ENCODE data around the gene MAP2K3. TPM values are rescaled to one million over a fixed set of nuclear protein-coding genes. Genes with fewer than 3 reads are reported as not detected.
A peak's percentile ranks its signal among the peaks of the same experiment; 100 is the strongest.
"Not testable (repeated sequence)": the region's sequence is repeated elsewhere in the genome, so short reads cannot be mapped to it uniquely, and the experiment has no call there.

The MAP2K3 gene
- total and polyA plus RNA-seq, 12 donors = 28.9 to 103 (median 60.4) TPM

DNA sequence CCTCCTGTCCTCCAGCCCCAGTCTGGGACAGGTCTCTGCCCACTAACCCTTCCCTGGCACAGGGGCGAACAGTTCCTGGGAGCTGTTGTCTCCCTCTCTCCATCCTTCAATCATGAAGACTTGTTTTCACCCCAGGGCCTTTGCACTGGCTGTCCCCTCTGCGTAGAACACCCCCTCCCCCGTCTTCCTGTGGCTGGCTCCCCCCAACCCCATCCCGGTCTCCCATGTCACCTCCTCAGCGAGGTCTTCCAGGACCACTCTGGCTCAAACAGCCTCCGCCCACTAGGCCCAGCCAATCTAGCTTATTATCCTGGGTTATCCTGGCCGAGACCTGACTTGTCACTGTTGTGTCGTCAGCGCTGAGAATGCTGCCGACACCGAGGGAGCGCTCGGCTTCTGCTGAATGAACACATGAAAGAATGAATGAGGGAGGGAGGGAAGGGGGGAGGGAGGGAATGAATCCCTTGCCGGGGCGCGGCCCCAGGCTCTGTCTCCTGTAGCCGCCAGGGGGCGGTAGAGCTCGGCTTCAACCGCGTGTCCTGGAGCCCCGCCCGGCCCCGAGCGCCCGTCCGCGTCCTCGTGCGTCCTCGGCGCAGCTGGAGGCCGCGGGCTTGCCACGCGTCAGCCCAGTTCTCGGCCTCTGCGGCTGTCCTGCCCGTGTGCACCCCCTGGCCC is 31.8 kb downstream of the MAP2K3 start:
- peak overlapping the region in 1 of 10 donors; percentile 19 for H3K27ac ChIP-seq

DNA sequence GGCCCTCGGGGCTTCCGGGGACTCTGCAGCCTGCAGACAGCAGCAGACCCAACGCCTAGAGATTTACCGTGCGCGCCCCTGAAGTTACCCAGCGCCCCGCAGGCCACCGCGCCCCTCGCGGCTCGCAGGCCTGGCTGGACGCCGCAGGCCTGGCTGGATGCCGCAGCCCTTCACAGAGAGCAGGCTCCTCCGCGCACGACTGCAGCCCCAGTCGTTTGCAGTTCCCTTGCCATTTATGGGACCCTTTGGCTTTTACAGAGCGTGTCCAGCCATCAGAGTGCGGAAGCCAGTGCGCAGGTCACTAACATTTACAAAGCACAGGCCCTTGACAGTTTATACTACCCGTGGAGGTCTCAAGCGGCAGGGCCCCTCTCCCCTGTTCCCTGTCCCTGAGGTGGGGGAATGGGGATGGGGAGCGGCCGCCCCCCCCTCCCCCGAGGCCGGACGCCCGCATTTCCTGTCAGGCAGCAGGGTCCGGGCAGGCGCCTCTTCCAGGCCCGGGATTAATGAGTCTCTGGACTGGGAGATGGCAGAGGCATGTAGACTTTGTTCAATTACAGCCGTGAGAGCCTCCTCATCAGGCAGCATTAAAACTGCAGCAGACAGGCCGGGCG is 32.5 kb downstream of the MAP2K3 start:
- peak in 1 of 2 donors; percentile 66 for DNase-seq
- Histone ChIP-seq H3K27ac (peak overlapping the region in 2 of 10 donors; percentile 19 to 39), H3K4me3 (peak overlapping the region in 6 of 10 donors; percentile 27 to 40 (median 30)), H3K4me1 (peaks cover 0 to 13% (median 5%) of the 10 kb centered on the region in 9 donors), H3K36me3 (peaks cover 0 to 35% (median 0%) of the 10 kb centered on the region in 9 donors)
- TF ChIP-seq, protein P1, sequence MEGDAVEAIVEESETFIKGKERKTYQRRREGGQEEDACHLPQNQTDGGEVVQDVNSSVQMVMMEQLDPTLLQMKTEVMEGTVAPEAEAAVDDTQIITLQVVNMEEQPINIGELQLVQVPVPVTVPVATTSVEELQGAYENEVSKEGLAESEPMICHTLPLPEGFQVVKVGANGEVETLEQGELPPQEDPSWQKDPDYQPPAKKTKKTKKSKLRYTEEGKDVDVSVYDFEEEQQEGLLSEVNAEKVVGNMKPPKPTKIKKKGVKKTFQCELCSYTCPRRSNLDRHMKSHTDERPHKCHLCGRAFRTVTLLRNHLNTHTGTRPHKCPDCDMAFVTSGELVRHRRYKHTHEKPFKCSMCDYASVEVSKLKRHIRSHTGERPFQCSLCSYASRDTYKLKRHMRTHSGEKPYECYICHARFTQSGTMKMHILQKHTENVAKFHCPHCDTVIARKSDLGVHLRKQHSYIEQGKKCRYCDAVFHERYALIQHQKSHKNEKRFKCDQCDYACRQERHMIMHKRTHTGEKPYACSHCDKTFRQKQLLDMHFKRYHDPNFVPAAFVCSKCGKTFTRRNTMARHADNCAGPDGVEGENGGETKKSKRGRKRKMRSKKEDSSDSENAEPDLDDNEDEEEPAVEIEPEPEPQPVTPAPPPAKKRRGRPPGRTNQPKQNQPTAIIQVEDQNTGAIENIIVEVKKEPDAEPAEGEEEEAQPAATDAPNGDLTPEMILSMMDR (IDR thresholded peaks at IDR 0.05) = peak in 1 of 9 donors; percentile 17
- not testable (repeated sequence) for H3K27me3 ChIP-seq, H3K9me3 ChIP-seq
- intact Hi-C loops (cut with DNase I) = loop anchor here in 4 of 10 donors (10.0 kb wide), 1 partner anchor 138 kb away; no protein-coding TSS in a partner anchor
- ATAC-seq = peak; percentile 24 to 65 (median 44)
- whole genome bisulfite sequencing, 2 donors = 18 to 23% methylated on average over 34 of the region's 37 CpGs

More for the DNA sequence above, 31.8 kb downstream of the MAP2K3 start:
- 67 to 70% methylated on average over 6 of the region's 39 CpGs for WGBS, 2 donors
- DNase-seq, H3K9me3 ChIP-seq, H3K27me3 ChIP-seq: not testable (repeated sequence)
- Histone ChIP-seq H3K4me3 (peak overlapping the region in 6 of 10 donors; percentile 27 to 40 (median 30)), H3K4me1 (peaks cover 0 to 17% (median 7%) of the 10 kb centered on the region in 9 donors), H3K36me3 (peaks cover 0 to 40% (median 0%) of the 10 kb centered on the region in 9 donors)
- ATAC-seq = peak; percentile 79 to 89 (median 86)
- intact Hi-C loops (cut with DNase I) = loop anchor here in 4 of 10 donors (10.0 kb wide), 1 partner anchor 138 kb away; no protein-coding TSS in a partner anchor
- TF ChIP-seq, protein P1 (IDR thresholded peaks at IDR 0.05) = peak in 3 of 9 donors; percentile 11 to 33 (median 15)

DNA sequence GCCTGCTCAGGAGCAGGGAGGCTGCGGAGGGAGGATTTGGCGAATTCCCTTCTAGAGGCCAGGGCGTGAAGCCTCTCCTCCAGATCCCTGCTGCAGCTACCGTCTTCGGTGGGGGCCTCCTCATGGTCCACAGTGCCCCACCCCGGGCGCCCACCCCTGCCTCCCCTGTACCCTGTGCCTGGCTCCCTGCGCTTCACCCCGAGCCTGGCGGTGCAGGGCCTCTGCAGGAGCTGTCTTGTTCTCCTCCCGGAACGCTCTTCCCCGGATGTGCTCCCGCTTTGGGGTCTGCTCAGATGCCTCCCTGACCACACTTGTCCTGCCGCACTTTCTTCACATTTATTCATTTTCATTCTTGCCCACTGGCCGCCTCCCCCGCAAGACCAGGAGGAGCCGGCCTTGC is 33.3 kb downstream of the MAP2K3 start:
- peaks cover 0 to 26% (median 0%) of the 10 kb centered on the region in 9 donors for H3K36me3 ChIP-seq
- H3K27me3 ChIP-seq, DNase-seq, ATAC-seq, H3K27ac ChIP-seq, H3K4me3 ChIP-seq, H3K9me3 ChIP-seq, H3K4me1 ChIP-seq: not testable (repeated sequence)
- 89 to 90% methylated on average over 17 to 18 of the region's 18 CpGs for WGBS, 2 donors
- intact Hi-C loops (cut with DNase I) = loop anchor here in 4 of 10 donors (10.0 kb wide), 1 partner anchor 137 kb away; no protein-coding TSS in a partner anchor

DNA sequence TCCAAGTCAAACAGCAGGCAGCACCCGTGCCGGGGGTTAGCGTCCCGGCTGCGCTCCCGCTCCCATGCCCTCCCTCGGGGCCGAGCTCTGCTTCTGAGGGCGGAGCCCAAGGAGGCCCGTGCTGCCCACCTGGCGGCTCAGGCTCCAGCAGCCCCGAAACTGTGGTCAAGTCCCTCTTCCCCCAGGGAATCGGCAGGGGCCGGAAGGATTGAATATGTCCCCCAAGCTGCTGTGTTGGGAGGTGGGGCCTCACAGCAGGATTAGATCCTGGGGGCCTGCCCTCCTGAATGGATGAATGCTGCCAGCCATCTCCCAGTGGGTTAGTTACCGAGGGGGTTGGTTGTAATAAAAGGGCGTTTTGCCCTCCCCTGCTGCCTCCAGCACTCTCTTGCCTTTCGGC is 33.9 kb downstream of the MAP2K3 start:
- DNase-seq (no peak), ATAC-seq (no peak)
- H3K36me3 ChIP-seq = peaks cover 0 to 20% (median 0%) of the 10 kb centered on the region in 9 donors
- H3K27ac ChIP-seq = no peak overlapping the region
- intact Hi-C loops (cut with DNase I) = loop anchor here in 4 of 10 donors (10.0 kb wide), 1 partner anchor 136 kb away; no protein-coding TSS in a partner anchor
- H3K4me1 ChIP-seq = peaks cover 0 to 8% (median 6%) of the 10 kb centered on the region in 9 donors
- 74 to 76% methylated on average over 17 of the region's 17 CpGs for WGBS, 2 donors
- peaks cover 0 to 1% (median 0%) of the 10 kb centered on the region in 7 donors for H3K27me3 ChIP-seq
- no peak overlapping the region for H3K4me3 ChIP-seq
- TF ChIP-seq, protein P1 (IDR thresholded peaks at IDR 0.05) = no peak
- H3K9me3 ChIP-seq = no peaks in the 10 kb centered on the region

DNA sequence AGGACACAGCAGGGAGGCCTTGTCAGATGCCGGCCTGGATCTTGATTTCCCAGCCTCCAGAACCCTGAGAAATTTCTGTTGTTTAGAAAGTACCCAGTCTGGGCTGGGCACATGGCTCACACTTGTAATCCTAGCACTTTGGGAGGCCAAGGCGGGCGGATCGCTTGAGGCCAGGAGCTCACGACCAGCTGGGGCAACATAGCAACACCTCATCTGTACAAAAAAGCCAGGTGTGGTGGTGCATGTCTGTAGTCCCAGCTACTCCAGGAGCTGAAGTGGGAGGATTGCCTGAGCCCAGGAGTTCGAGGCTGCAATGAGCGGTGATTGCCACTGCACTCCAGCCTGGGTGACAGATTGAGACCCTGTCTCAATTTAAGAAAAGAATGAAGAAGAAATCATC is 34.3 kb downstream of the MAP2K3 start:
- DNase-seq, H3K4me3 ChIP-seq, ATAC-seq, H3K27ac ChIP-seq, H3K27me3 ChIP-seq, H3K9me3 ChIP-seq: not testable (repeated sequence)
- peaks cover 0 to 18% (median 0%) of the 10 kb centered on the region in 9 donors for H3K36me3 ChIP-seq
- WGBS, 2 donors = 87% methylated on average over 7 of the region's 7 CpGs
- H3K4me1 ChIP-seq = peaks cover 0 to 12% (median 6%) of the 10 kb centered on the region in 9 donors
- intact Hi-C loops (cut with DNase I) = loop anchor here in 4 of 10 donors (10.0 kb wide), 1 partner anchor 136 kb away; no protein-coding TSS in a partner anchor

DNA sequence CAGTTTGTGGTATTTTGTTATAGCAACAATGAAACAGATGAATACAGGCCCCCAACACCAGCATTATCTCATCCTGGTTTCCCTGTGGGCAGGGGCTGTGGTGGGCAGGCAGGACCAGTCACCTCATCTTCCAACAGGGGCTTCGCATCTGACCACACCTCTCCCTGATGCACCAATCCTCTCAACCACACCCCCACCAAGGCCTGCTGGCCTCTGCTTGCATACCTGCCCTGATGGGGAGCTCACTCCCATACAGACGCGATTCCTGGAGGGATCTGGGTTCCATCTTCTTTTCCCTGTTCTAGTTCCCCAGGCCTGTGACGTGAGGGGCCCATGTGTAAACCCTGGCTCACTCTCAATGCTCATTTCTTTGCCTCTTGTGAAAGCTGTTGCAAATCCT is 34.7 kb downstream of the MAP2K3 start:
- not testable (repeated sequence) for H3K27ac ChIP-seq, H3K27me3 ChIP-seq, ATAC-seq, H3K9me3 ChIP-seq, DNase-seq, H3K4me3 ChIP-seq
- Histone ChIP-seq H3K36me3 (peaks cover 0 to 14% (median 0%) of the 10 kb centered on the region in 9 donors), H3K4me1 (peaks cover 0 to 13% (median 6%) of the 10 kb centered on the region in 9 donors)
- intact Hi-C loops (cut with DNase I) = loop anchor here in 4 of 10 donors (10.0 kb wide), 1 partner anchor 136 kb away; no protein-coding TSS in a partner anchor
- WGBS, 2 donors = 83 to 84% methylated on average over 4 of the region's 4 CpGs

DNA sequence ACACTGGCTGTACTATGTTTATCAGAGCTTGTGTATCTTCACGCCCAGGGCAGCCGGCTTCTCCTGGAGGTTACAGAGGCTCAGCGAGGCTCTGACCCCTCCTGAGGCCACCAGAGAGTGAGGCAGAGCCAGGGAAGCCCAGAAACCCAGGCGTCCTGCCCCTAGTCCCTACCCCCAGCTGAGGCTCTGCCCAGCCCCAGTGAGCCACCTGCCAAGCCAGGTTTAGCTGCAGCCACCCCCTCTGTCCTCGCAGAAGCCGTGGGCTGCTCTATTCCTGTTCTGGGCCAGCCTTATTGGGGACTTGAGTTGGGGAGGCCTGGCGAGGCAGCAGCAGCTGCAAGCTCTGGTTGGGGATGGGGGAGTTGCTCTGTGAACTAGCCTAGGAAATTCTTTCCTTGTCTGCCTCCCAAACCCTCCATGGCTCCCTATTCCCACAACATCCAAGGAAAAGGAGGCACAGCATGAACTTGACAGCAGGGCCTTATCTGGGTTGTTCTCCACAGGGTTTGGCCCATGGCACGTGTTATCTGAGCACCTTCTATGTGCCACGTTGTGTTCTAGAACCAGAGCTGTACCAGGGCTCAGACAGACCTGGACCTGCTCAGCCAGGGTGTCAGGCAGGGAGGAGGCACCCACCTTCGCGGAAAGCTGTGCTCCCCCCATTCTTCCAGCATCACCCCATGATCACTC is 35.3 kb downstream of the MAP2K3 start:
- H3K36me3 ChIP-seq, H3K27me3 ChIP-seq, H3K4me3 ChIP-seq, H3K27ac ChIP-seq, ATAC-seq, H3K9me3 ChIP-seq, DNase-seq: not testable (repeated sequence)
- H3K4me1 ChIP-seq = peaks cover 0 to 13% (median 6%) of the 10 kb centered on the region in 9 donors
- intact Hi-C loops (cut with DNase I) = loop anchor here in 7 of 10 donors (5.0 to 10.0 kb wide), 5 partner anchors 55 to 447 kb away; partner anchors contain the start of gene KCNJ12 (in 3 of the 7)
- WGBS, 2 donors = 70 to 72% methylated on average over 11 of the region's 11 CpGs

All from heart right ventricle (tissue), 16 donors.